GM21526 (cell line): Measurements from ENCODE around the gene JPH2.
"Not testable (repeated sequence)": the region's sequence is repeated elsewhere in the genome, so short reads cannot be mapped to it uniquely, and the experiment has no call there.

ENCODE experiments used
- ATAC-seq: cut with Tn5 transposase; IDR thresholded peaks from one replicate; pipeline ENCODE4 v1.9.1; 2021; ENCODE audit warnings: moderate library complexity; ENCODE audit not compliant: unreplicated experiment, low FRiP score

Gene JPH2

GRCh38 chr20:44187054-44187771 is at the start of gene JPH2:
JPH2 (minus strand) TSS chr20:44187188; CDS start chr20:44186705, 483 bp downstream.
- ATAC-seq = no peak

DNA sequence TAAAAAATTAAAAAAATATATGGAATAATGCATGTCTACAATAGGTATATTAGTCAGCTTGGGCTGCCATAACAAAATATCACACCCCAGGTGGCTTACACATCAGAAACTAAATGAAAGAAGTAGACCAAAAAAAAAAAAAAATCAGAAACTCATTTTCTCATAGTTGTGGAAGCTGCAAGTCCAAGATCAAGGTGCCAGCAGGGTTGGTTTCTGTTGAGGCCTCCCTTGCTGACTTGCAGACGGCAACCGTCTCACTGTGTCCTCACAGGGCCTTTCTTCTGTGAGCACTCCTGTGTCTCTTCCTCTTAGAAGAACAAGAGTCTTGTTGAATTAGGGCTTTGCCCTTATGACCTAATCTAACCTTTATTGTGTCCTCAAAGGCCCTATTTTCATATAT is 48.7 kb upstream of the JPH2 start:
- ATAC-seq = no peak

GRCh38 chr20:44234566-44235317 is 47.8 kb upstream of the JPH2 start:
- no peak for ATAC-seq

GRCh38 chr20:44233436-44234016 is 46.5 kb upstream of the JPH2 start:
- no peak for ATAC-seq

DNA sequence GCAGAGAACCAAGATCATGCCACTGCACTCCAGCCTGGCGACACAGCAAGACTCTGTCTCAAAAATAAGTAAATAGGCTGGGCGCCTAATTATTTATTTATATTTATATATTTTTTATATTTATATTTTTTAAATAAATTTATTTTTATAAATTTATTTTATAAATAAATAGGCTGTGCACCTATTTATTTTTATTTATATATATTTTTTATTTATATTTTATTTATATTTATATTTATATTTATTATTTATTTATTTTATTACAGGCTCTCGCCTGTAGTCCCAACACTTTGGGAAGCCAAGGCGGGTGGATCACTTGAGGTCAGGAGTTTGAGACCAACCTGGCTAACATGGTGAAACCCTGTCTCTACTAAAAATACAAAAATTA is 45.5 kb upstream of the JPH2 start:
- ATAC-seq = not testable (repeated sequence)

DNA sequence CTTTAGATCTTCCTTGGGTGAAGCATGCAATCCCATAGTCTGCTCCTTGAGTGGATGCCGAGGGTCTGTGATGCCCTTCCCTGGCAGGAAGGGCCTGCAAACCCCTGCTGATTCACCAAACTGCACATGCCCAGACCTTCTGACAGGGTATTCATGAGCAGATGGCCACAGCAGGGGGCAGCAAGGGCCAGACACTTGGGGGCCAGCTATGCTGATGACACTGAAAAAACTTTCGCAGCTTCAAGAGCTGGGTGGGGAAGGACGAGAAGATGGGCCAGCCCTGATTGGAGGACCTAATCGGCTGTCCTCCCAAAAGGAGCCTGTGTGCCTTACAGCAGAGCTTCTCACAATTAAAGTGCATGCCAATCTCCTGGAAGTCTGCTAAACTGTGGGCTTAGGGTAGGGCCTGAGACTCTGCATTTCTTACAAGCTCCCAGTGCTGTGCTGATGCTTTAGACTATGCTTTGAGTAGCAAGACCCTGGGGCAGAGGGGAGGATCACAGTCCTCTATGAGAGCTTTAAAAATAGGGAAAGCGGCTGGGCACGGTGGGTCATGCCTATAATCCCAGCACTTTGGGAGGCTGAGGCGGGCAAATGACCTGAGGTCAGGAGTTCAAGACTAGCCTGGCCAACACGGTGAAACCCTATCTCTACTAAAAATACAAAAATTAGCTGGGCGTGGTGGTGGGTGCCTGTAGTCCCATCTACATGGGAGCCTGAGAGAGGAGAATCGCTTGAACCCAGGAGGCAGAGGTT is 44.9 kb upstream of the JPH2 start:
- ATAC-seq = no peak

- ATAC-seq = no peak
Measured at GRCh38 chr20:44231193-44231592, 44.2 kb upstream of the JPH2 start.

DNA sequence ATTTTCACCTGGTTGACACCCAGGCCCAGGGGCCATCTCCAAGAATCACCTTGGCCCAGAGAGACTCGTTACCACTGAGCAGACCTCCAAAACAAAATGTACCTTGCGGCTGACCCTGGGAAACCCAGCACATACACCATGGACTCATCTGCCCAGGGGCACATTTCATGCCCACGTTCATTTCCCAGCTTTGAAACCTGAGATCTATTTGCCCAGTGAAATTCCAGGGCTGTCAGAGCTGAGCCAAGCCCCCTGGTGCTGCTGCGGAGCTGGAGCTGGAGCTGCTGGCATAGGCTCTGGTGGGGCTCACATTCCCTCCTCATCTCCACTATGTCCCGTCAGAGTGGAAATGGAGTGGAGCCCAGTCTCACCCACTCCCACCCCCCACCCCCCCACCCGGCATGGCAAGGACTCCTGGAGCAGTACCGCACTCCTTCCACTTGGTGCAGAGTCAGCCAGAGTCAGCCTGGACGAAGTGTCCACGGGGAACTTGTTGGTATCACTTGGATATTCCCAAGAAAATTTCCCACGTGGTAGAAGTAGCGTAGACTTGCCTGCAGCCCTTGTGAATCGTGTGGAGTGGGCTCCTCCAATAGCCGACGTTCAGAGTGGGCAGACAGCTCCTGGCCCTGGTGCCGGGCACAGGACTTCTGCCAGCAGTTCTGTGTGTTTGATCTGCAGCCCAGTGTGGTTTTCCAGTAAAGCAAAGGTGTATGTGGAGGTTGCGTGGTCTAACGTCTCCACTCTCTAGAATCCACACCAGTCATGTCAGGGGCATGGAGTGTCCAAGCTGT is 41.7 kb upstream of the JPH2 start:
- ATAC-seq = no peak

DNA sequence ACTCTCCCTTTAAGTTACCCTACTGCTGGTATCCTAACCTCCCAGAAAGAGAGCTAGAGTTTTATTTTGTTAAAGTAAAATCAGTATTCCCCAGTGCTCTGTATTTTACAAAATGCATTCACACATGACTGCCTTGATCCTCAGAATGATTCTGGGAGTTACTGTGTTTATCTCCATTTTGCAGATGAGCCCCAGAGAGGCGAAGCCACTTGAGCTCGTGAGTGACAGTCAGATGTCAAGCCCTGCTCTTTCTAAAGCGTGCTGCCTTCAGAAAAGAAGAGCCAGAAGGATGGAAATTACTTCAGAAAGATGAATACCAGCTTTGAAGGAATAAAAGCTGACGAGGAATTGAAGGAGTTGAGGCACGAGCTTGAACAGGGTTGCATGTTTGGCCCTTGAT is 37.6 kb upstream of the JPH2 start:
- ATAC-seq = no peak

DNA sequence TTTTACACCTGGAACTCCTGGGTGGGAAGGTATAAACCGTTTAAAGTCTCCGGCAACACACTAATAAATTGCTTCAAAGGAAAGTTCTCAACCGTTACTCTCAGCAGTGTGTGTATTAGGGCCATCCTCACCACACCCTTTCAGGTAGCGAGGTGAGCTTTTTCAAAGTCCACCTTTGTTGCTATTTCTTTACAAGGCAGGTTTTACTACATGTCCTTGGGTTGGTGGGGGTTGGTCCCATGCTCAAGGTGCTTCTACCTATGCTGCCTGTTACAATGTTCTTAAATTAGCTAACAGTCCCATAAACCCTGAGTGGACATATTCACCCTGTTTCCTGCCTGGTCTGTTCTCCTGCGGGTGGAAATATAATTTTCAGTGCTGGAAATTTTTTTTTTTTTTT is 36.7 kb upstream of the JPH2 start:
- ATAC-seq = no peak

DNA sequence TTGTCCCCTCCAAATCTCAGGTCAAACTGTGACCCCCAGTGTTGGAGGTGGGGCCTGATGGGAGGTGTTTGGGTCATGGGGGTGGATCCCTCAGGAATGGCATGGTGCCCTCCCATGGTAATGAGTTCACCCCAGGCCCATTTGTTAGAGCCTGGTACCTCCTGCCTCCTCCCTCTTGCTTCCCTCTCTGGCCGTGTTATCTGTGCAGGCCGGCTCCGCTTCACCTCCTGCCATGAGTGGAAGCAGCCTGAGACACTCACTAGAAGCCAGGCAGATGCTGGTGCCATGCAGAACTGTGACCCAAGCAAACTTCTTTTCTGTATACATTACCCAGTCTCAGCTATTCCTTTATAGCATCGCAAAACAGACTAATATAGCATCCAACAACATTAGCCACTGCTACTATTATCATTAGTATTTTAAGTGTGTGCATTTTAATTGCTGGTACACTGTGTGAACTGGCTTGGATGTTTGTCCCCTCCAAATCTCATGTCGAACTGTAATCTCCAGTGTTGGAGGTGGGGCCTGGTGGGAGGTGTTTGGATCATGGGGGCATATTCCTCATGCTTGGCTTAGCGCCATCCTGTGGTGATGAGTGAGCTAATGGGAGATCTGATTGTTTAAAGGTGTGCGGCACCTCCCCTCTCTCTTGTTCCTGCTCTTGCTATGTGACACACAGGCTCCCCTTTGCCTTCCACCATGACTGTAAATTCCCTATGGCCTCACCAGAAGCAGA is 35.8 kb upstream of the JPH2 start:
- no peak for ATAC-seq

DNA sequence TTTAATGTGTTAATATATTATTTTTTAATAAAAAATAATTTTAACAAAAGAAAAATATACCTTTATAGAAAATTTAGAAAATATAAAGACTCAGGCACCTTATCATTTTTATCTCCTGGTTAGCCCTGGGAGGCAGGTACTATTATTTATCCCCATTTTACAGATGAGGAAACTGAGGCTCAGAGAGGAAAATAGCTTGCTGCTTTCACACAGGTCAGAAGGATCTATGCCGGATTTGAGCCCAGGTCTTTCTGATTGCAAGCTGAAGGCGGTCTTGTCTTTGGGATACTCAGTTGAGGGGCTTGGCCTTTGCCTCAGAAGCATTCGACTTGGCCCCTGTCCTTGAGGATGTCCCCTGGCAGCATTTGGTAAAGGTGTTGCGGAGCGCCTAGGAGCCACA is 35.0 kb upstream of the JPH2 start:
- no peak for ATAC-seq

- ATAC-seq = no peak
Measured at GRCh38 chr20:44221368-44221954, 34.5 kb upstream of the JPH2 start.

GRCh38 chr20:44219791-44220190 is 32.8 kb upstream of the JPH2 start:
- ATAC-seq = no peak

GRCh38 chr20:44219170-44219730 is 32.3 kb upstream of the JPH2 start:
- ATAC-seq = no peak

GRCh38 chr20:44218446-44218845 is 31.5 kb upstream of the JPH2 start:
- no peak for ATAC-seq

GRCh38 chr20:44217342-44218092 is 30.5 kb upstream of the JPH2 start:
- ATAC-seq = no peak

GRCh38 chr20:44215125-44215524 is 28.1 kb upstream of the JPH2 start:
- no peak for ATAC-seq
